Neural progenitor cell (in vitro differentiated cells): ENCODE measurements around the gene STAM2. TPM values are rescaled to one million over a fixed set of nuclear protein-coding genes. Genes with fewer than 3 reads are reported as not detected.
"Not testable (repeated sequence)": the region's sequence is repeated elsewhere in the genome, so short reads cannot be mapped to it uniquely, and the experiment has no call there.

Source experiments
- DNase-seq: peaks from one replicate; pipeline ENCODE4 v3.0.0-alpha.2; 2016; ENCODE audit warnings: low spot score
- H2AFZ ChIP-seq: fragments of 200-600 bp; sonication (generic); replicated peaks from 2 replicates; pipeline ENCODE4 v1.6.1; 2016; ENCODE audit warnings: antibody characterized with exemption
- H3F3A ChIP-seq: fragments of 200-600 bp; sonication (generic); 2 replicates; pipeline ENCODE4 v1.6.1; 2016; ENCODE audit warnings: antibody characterized with exemption, low read depth
- H3K27ac ChIP-seq: fragments of 200-600 bp; sonication (generic); 2 replicates; pipeline ENCODE4 v1.5.1; 2016; ENCODE audit warnings: mild to moderate bottlenecking
- H3K27me3 ChIP-seq: fragments of 200-600 bp; sonication (generic); 2 replicates; pipeline ENCODE4 v1.6.1; 2016; ENCODE audit warnings: mild to moderate bottlenecking, moderate library complexity
- H3K36me3 ChIP-seq: fragments of 200-600 bp; sonication (generic); 2 replicates; pipeline ENCODE4 v1.5.1; 2016
- H3K4me1 ChIP-seq: fragments of 200-600 bp; sonication (generic); 2 replicates; pipeline ENCODE4 v1.6.1; 2016; ENCODE audit warnings: mixed run types
- H3K4me2 ChIP-seq: fragments of 200-600 bp; sonication (generic); 2 replicates; pipeline ENCODE4 v1.6.1; 2016
- H3K4me3 ChIP-seq: fragments of 200-600 bp; sonication (generic); 2 replicates; pipeline ENCODE4 v1.5.1; 2016
- H3K79me2 ChIP-seq: fragments of 200-600 bp; sonication (generic); 2 replicates; pipeline ENCODE4 v1.6.1; 2016; ENCODE audit warnings: low read depth
- H3K9ac ChIP-seq: fragments of 200-600 bp; sonication (generic); 2 replicates; pipeline ENCODE4 v1.6.1; 2016
- H3K9me3 ChIP-seq: fragments of 200-600 bp; sonication (generic); 2 replicates; pipeline ENCODE4 v1.5.1; 2016; ENCODE audit warnings: low read depth
- H4K20me1 ChIP-seq: fragments of 200-600 bp; sonication (generic); 2 replicates; pipeline ENCODE4 v1.6.1; 2016; ENCODE audit warnings: low read depth
- H3K27ac Mint-ChIP-seq: 3 replicates; pipeline ENCODE4 v1.8.0; 2021; ENCODE audit warnings: mixed read lengths
- H3K27me3 Mint-ChIP-seq: 2 replicates; pipeline ENCODE4 v1.8.0; 2022; ENCODE audit warnings: low read depth, mild to moderate bottlenecking, inconsistent platforms, moderate library complexity, mixed read lengths; ENCODE audit not compliant: insufficient read depth
- H3K36me3 Mint-ChIP-seq: 3 replicates; pipeline ENCODE4 v1.8.0; 2021; ENCODE audit warnings: mixed read lengths
- H3K4me1 Mint-ChIP-seq: 3 replicates; pipeline ENCODE4 v1.8.0; 2021; ENCODE audit warnings: mixed read lengths
- H3K4me3 Mint-ChIP-seq: 3 replicates; pipeline ENCODE4 v1.8.0; 2021; ENCODE audit warnings: mild to moderate bottlenecking, moderate library complexity, mixed read lengths
- H3K9me3 Mint-ChIP-seq: 3 replicates; pipeline ENCODE4 v1.8.0; 2020; ENCODE audit warnings: mixed read lengths
- CTCF ChIP-seq: fragments of 200-600 bp; sonication (generic); IDR thresholded peaks from 2 replicates; pipeline ENCODE4 v1.5.1; 2017; ENCODE audit warnings: antibody characterized with exemption, mild to moderate bottlenecking
- EZH2 ChIP-seq: fragments of 200-600 bp; sonication (generic); IDR thresholded peaks from 2 replicates; pipeline ENCODE4 v1.6.1; 2017; ENCODE audit warnings: antibody characterized with exemption, mild to moderate bottlenecking, moderate library complexity
- EZH2phosphoT487 ChIP-seq: fragments of 200-600 bp; sonication (generic); IDR thresholded peaks from 2 replicates; pipeline ENCODE4 v1.6.1; 2017; ENCODE audit warnings: antibody characterized with exemption
- total RNA-seq: library from RNA; depleted of rRNA; stranded (reverse); fragments of >200 nt; gene quantifications from 2 replicates; pipeline ENCODE4 v1.2.3, GENCODE V29; 2015; ENCODE audit warnings: low replicate concordance

STAM2 gene
- total RNA-seq, 1 donor from 2014 or later = 16.8 TPM

DNA sequence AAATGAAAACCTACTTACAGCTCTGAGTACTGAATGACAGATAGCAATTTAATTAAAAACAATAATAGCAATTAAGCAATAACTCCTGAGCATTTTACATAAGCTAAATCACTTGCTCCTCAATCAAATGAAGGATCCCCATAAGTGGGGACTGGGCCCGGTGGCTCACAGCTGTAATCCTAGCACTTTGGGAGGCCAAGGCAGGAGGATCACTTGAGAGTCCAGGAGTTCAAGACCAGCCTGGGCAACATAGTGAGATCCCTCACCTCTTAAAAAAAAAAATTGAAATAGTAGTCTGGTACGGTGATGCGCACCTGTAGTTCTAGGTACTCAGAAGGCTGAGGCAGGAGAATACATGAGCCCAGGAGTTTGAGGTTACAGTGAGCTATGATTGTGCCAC is 13.4 kb downstream of the STAM2 start:
- no peak for DNase-seq
- Histone ChIP-seq H3K9ac (no peak overlapping the region), H3F3A (peaks cover 7% of the 10 kb centered on the region), H3K36me3 (no peaks in the 10 kb centered on the region), H4K20me1 (no peaks in the 10 kb centered on the region), H3K79me2 (peaks cover 16% of the 10 kb centered on the region), H2AFZ (no peak overlapping the region), H3K4me3 (no peak overlapping the region), H3K27me3 (no peaks in the 10 kb centered on the region), H3K4me2 (no peak overlapping the region), H3K27ac (no peak overlapping the region), H3K4me1 (no peaks in the 10 kb centered on the region), H3K9me3 (peaks cover 7% of the 10 kb centered on the region)
- peaks cover 3% of the 10 kb centered on the region for H3K27me3 Mint-ChIP-seq
- H3K9me3 Mint-ChIP-seq = peaks cover 30% of the 10 kb centered on the region
- TF ChIP-seq CTCF (no peak), EZH2phosphoT487 (no peak), EZH2 (no peak)
- H3K4me1 Mint-ChIP-seq = no peaks in the 10 kb centered on the region
- no peak overlapping the region for H3K4me3 Mint-ChIP-seq
- peaks cover 22% of the 10 kb centered on the region for H3K36me3 Mint-ChIP-seq
- H3K27ac Mint-ChIP-seq = no peak overlapping the region

DNA sequence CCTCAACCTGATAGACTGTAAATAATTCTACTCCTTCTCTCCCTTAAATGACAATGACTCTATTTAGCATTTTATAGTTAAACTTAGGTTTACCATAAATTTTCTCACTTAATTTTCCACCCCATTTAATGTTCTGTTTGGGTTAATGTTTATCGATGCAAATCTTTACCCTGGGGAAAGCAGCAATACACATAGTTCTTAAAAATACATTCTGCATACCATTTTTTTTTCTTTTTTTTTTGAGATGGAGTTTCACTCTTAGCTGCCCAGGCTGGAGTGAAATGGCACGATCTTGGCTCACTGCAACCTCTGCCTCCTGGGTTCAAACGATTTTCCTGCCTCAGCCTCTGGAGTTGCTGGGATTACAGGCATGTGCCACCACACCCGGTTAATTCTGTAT is 14.0 kb downstream of the STAM2 start:
- H3K27ac ChIP-seq = no peak overlapping the region
- H3K9me3 ChIP-seq = peaks cover 7% of the 10 kb centered on the region
- H3K27me3 ChIP-seq = no peaks in the 10 kb centered on the region
- H3K4me2 ChIP-seq = no peak overlapping the region
- H3F3A ChIP-seq = peaks cover 11% of the 10 kb centered on the region
- H3K4me3 Mint-ChIP-seq = no peak overlapping the region
- peaks cover 35% of the 10 kb centered on the region for H3K9me3 Mint-ChIP-seq
- TF ChIP-seq EZH2phosphoT487 = no peak
- TF ChIP-seq CTCF = no peak
- TF ChIP-seq EZH2 = no peak
- no peak overlapping the region for H2AFZ ChIP-seq
- H3K4me1 Mint-ChIP-seq = no peaks in the 10 kb centered on the region
- H3K4me3 ChIP-seq = no peak overlapping the region
- H3K27me3 Mint-ChIP-seq = peaks cover 3% of the 10 kb centered on the region
- no peak for DNase-seq
- peaks cover 15% of the 10 kb centered on the region for H3K79me2 ChIP-seq
- no peaks in the 10 kb centered on the region for H3K4me1 ChIP-seq
- no peak overlapping the region for H3K27ac Mint-ChIP-seq
- H3K36me3 ChIP-seq = no peaks in the 10 kb centered on the region
- H3K36me3 Mint-ChIP-seq = peaks cover 26% of the 10 kb centered on the region
- H3K9ac ChIP-seq = no peak overlapping the region
- H4K20me1 ChIP-seq = no peaks in the 10 kb centered on the region

GRCh38 chr2:152160378-152160777 is 15.2 kb downstream of the STAM2 start:
- H3K9ac ChIP-seq, H3K27ac Mint-ChIP-seq, H3K4me2 ChIP-seq, H3K4me3 ChIP-seq, H3K36me3 ChIP-seq, H3K79me2 ChIP-seq, H3K27me3 ChIP-seq, H3K27ac ChIP-seq, H4K20me1 ChIP-seq, H2AFZ ChIP-seq, H3K4me1 ChIP-seq, H3K9me3 ChIP-seq, H3K27me3 Mint-ChIP-seq, H3K4me1 Mint-ChIP-seq, DNase-seq, H3K4me3 Mint-ChIP-seq: not testable (repeated sequence)
- H3F3A ChIP-seq = peaks cover 11% of the 10 kb centered on the region
- peaks cover 26% of the 10 kb centered on the region for H3K36me3 Mint-ChIP-seq
- peaks cover 35% of the 10 kb centered on the region for H3K9me3 Mint-ChIP-seq

- Mint-ChIP-seq H3K27me3 (no peaks in the 10 kb centered on the region), H3K4me1 (no peaks in the 10 kb centered on the region), H3K27ac (no peak overlapping the region), H3K4me3 (no peak overlapping the region), H3K9me3 (peaks cover 24% of the 10 kb centered on the region), H3K36me3 (peaks cover 24% of the 10 kb centered on the region)
- peak; percentile 9 for DNase-seq
- Histone ChIP-seq H2AFZ (no peak overlapping the region), H3K36me3 (no peaks in the 10 kb centered on the region), H3K27me3 (peaks cover 6% of the 10 kb centered on the region), H3F3A (peaks cover 11% of the 10 kb centered on the region), H3K9ac (no peak overlapping the region), H3K27ac (no peak overlapping the region), H3K4me1 (no peaks in the 10 kb centered on the region), H3K79me2 (peaks cover 6% of the 10 kb centered on the region), H3K4me2 (no peak overlapping the region), H4K20me1 (no peaks in the 10 kb centered on the region), H3K4me3 (no peak overlapping the region), H3K9me3 (peaks cover 7% of the 10 kb centered on the region)
- no peak for TF ChIP-seq EZH2phosphoT487
- TF ChIP-seq CTCF = no peak
- TF ChIP-seq EZH2 = no peak
Observed at GRCh38 chr2:152157253-152157652, 18.3 kb downstream of the STAM2 start.
